ENCODE measurements around the gene LZTR1. TPM values are rescaled to one million over a fixed set of nuclear protein-coding genes. Genes with fewer than 3 reads are reported as not detected.

The LZTR1 gene
- total and polyA plus RNA-seq, 4 donors, result 11.3 to 83.9 (median 70.4) TPM

DNA sequence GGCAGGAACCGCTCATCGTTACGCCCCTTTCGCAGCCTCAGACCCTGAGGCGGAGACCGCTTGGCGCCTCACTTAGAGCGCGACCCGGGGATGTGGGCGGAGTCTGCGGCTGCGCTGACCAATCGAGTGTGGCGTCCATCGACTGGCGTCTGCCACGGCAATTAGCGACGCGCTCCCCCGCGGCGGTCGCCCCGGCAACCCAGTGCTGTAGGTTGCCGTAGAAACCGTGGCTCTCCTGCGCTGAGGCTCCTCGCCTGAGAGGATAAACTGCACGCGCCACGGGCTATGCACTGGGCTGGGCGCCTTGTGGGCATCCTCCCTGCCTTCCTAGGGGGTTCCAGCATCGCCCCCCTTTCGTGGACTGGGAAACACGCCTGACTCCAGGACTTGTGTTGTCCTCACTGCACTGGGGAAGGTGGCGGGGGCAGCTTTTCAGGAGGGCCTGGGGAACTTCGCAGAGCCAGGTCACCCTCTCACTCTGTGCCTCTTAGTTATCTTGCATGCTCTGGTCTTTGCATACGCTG, 32.2 kb downstream of the LZTR1 start:
- intact Hi-C loops (cut with DNase I), result no loop called here
- H3K27ac ChIP-seq (ENCODE audit: low read depth in 1 of 2, low read length in 2 of 2), result no peak overlapping the region
- peak; percentile 91 to 96 for DNase-seq
- H3K36me3 ChIP-seq (ENCODE audit: control insufficient read depth in 1 of 2, insufficient read depth in 2 of 2, low read length in 1 of 2), result no peaks in the 10 kb centered on the region
- H3K4me1 ChIP-seq (ENCODE audit: control insufficient read depth in 1 of 2, insufficient read depth in 2 of 2, low read length in 2 of 2), result no peaks in the 10 kb centered on the region
- no peaks in the 10 kb centered on the region for H3K27me3 ChIP-seq (ENCODE audit: control insufficient read depth in 1 of 2, insufficient read depth in 2 of 2, low read length in 1 of 2)
- WGBS, 2 donors, result 1% methylated on average over 38 to 40 of the region's 40 CpGs
- H3K9me3 ChIP-seq (ENCODE audit: control insufficient read depth, low read length), result no peaks in the 10 kb centered on the region
- H3K4me3 ChIP-seq (ENCODE audit: low read length in 2 of 2), result no peak overlapping the region
- peak; percentile 89 for ATAC-seq (ENCODE audit: low FRiP score)

DNA sequence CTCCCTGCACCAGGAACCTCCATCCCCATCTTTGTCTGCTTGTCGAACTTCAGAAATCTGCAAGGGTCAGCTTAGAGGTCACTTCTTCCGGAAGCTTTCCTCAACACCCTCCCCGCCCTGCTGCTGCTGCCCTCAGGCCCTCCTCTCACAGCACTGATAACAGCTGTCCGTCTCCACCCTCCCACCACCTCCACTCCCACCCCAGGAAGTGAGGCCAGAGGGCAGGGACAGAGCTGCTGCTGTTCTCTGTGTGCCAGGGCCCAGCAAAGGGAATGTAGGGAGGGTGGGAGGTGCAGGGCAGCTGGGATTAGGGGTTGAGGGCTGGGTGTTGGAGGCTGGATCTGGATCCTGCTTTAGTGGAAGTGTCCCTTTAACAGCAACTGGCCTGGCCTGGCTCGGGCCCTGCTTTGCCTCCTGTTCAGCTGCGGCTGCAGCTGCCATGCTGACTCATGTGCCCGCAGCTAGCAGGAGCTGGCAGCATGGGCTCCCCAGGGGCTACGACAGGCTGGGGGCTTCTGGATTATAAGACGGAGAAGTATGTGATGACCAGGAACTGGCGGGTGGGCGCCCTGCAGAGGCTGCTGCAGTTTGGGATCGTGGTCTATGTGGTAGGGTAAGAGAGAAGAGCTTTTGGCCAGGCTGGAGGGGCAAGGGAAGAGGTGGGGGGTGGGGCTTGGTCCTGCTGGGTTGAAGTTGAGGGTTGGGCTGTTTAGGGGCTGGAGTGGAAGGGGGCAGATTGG, 32.8 kb downstream of the LZTR1 start, which contains the start of gene P2RX6:
TSS of gene P2RX6 (plus strand) at position 440 of the 740 bp plus-strand sequence. CDS start at position 450, 10 bp downstream.
- H3K4me1 ChIP-seq (ENCODE audit: control insufficient read depth in 1 of 2, insufficient read depth in 2 of 2, low read length in 2 of 2), result no peaks in the 10 kb centered on the region
- H3K27ac ChIP-seq (ENCODE audit: low read depth in 1 of 2, low read length in 2 of 2), result no peak within 1 kb of the TSS
- peak; percentile 43 for ATAC-seq (ENCODE audit: low FRiP score)
- no peak within 1 kb of the TSS for H3K4me3 ChIP-seq (ENCODE audit: low read length in 2 of 2)
- no peaks in the 10 kb centered on the region for H3K36me3 ChIP-seq (ENCODE audit: control insufficient read depth in 1 of 2, insufficient read depth in 2 of 2, low read length in 1 of 2)
- DNase-seq, result peak in 1 of 2 donors; percentile 72
- intact Hi-C loops (cut with DNase I), result no loop called here
- 7% methylated on average over 12 of the region's 12 CpGs for WGBS, 2 donors
- H3K27me3 ChIP-seq (ENCODE audit: control insufficient read depth in 1 of 2, insufficient read depth in 2 of 2, low read length in 1 of 2), result no peaks in the 10 kb centered on the region
- no peaks in the 10 kb centered on the region for H3K9me3 ChIP-seq (ENCODE audit: control insufficient read depth, low read length)

DNA sequence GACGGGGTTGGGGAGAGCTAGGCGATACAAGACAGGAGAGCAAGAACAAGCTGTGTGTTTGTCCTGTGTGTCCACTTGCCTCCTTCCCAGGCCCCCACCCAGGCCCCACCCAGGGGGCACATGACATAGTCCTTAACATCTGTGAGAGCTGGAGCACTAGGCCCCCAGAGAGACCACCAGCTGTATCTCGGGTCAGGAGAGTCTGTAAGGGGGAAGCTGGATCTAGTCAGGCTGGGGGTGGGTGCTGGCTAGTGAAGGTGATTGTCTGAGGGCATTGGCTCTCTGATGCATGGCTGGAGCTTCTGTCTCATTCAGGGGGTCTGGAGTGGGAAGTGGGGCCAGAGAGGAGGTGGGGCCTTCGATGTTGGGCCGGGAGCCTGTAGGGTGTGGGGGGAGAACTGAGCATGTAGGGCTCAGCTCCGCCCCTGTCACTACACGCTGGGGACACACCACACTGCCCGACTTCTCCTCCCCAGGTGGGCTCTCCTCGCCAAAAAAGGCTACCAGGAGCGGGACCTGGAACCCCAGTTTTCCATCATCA, 33.4 kb downstream of the LZTR1 start:
- H3K4me3 ChIP-seq (ENCODE audit: low read length in 2 of 2), result no peak overlapping the region
- no peaks in the 10 kb centered on the region for H3K27me3 ChIP-seq (ENCODE audit: control insufficient read depth in 1 of 2, insufficient read depth in 2 of 2, low read length in 1 of 2)
- no peak for DNase-seq
- 43 to 55% methylated on average over 10 of the region's 10 CpGs for WGBS, 2 donors
- no peak for ATAC-seq (ENCODE audit: low FRiP score)
- no peaks in the 10 kb centered on the region for H3K9me3 ChIP-seq (ENCODE audit: control insufficient read depth, low read length)
- no peak overlapping the region for H3K27ac ChIP-seq (ENCODE audit: low read depth in 1 of 2, low read length in 2 of 2)
- no peaks in the 10 kb centered on the region for H3K4me1 ChIP-seq (ENCODE audit: control insufficient read depth in 1 of 2, insufficient read depth in 2 of 2, low read length in 2 of 2)
- no peaks in the 10 kb centered on the region for H3K36me3 ChIP-seq (ENCODE audit: control insufficient read depth in 1 of 2, insufficient read depth in 2 of 2, low read length in 1 of 2)
- intact Hi-C loops (cut with DNase I), result no loop called here

DNA sequence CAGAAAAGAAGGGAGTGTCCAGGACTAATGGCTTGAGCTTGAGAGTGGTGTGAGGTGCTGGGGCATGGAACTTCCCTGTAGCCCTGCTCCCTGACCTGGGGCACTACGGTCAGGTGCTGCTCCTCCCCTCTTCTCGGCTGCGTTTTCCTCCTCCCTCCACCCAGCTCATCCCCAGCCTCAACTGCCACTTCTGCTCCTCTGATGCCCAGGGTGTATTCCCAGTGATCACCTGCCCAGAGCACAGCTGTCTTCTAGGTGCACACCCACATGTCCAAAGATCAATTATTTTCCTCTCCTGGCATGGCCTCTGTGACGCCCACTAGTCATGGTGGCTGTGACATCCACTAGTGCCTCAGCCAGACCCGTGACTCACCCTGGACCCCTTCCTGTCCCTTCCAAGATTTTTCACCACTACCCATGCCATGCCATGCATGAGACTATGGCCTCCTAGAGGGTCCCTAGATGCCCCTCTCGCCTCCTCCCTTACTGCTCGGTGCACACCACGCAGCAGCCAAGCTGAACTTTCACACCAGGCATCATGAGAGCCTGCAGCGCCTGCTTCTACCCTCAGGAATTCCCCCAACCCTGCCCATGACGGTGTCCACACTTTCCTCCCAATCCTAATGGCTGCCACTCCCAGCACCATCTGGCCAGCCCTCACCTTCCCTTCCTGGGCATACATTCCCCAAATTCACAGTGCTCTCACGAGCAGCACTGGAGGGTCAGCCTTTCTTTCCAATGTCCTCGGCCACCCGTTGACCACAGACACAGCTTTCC, 34.7 kb downstream of the LZTR1 start:
- no peak overlapping the region for H3K4me3 ChIP-seq (ENCODE audit: low read length in 2 of 2)
- H3K27me3 ChIP-seq (ENCODE audit: control insufficient read depth in 1 of 2, insufficient read depth in 2 of 2, low read length in 1 of 2), result no peaks in the 10 kb centered on the region
- H3K36me3 ChIP-seq (ENCODE audit: control insufficient read depth in 1 of 2, insufficient read depth in 2 of 2, low read length in 1 of 2), result no peaks in the 10 kb centered on the region
- no peaks in the 10 kb centered on the region for H3K9me3 ChIP-seq (ENCODE audit: control insufficient read depth, low read length)
- WGBS, 2 donors, result 83 to 84% methylated on average over 13 of the region's 13 CpGs
- intact Hi-C loops (cut with DNase I), result no loop called here
- no peak overlapping the region for H3K27ac ChIP-seq (ENCODE audit: low read depth in 1 of 2, low read length in 2 of 2)
- no peaks in the 10 kb centered on the region for H3K4me1 ChIP-seq (ENCODE audit: control insufficient read depth in 1 of 2, insufficient read depth in 2 of 2, low read length in 2 of 2)
- ATAC-seq (ENCODE audit: low FRiP score) (no peak), DNase-seq (no peak)

DNA sequence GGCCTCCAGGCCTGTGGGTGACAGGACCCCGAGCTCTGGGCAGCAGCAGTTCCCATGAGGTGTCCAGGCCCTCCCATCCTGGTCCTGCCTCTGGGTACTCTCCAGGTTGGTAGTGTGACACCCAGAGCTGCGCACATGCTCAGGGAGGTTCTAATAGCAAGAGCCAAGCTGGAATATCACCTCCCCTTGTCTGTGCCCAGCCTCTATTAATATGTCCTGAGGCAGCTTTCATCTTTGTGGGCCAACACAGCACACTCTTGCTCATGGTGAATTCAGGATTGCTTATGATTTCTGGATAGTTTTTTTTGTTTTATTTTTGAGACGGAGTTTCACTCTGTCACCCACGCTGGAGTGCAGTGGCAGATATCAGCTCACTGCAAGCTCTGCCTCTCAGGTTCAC, 36.2 kb downstream of the LZTR1 start:
- 89 to 90% methylated on average over 4 of the region's 4 CpGs for WGBS, 2 donors
- ATAC-seq (ENCODE audit: low FRiP score), result no peak
- intact Hi-C loops (cut with DNase I), result no loop called here

DNA sequence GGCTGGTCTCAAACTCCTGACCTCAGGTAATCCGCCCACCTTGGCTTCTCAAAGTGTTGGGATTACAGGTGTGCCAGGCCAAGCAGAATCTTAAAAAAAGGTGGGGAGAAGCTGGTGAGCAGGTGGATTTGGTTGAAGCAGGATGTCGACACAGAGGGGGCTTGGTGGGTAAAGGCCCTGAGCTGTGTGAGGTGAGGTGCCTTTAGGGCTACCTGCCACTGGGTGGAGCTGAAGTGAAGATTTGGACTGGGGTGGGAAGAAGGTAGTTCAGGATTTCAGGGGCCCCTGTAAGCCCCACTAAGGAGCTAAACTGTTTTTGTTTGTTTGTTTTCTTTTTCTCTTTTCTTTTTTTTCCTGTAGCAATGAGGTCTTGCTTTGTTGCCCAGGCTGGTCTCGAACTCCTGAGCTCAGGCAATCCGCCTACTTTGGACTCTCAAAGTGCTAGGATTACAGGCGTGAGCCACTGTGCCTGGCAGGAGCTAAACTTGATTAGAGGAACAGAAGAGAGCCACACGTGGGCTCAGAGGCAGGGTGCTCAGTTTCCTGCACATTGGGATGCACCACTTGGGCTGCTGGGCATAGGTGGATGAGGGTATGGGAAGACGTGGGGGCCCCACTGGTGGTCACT, 38.8 kb downstream of the LZTR1 start:
- 51 to 58% methylated on average over 7 of the region's 7 CpGs for WGBS, 2 donors
- intact Hi-C loops (cut with DNase I), result no loop called here
- ATAC-seq (ENCODE audit: low FRiP score) (no peak), DNase-seq (no peak)
- Histone ChIP-seq H3K27ac (ENCODE audit: low read depth in 1 of 2, low read length in 2 of 2) (no peak overlapping the region), H3K36me3 (ENCODE audit: control insufficient read depth in 1 of 2, insufficient read depth in 2 of 2, low read length in 1 of 2) (no peaks in the 10 kb centered on the region), H3K9me3 (ENCODE audit: control insufficient read depth, low read length) (no peaks in the 10 kb centered on the region), H3K4me3 (ENCODE audit: low read length in 2 of 2) (no peak overlapping the region), H3K27me3 (ENCODE audit: control insufficient read depth in 1 of 2, insufficient read depth in 2 of 2, low read length in 1 of 2) (no peaks in the 10 kb centered on the region), H3K4me1 (ENCODE audit: control insufficient read depth in 1 of 2, insufficient read depth in 2 of 2, low read length in 2 of 2) (no peaks in the 10 kb centered on the region)

More for the DNA sequence above, 36.2 kb downstream of the LZTR1 start:
- no peaks in the 10 kb centered on the region for H3K36me3 ChIP-seq (ENCODE audit: control insufficient read depth in 1 of 2, insufficient read depth in 2 of 2, low read length in 1 of 2)
- H3K27me3 ChIP-seq (ENCODE audit: control insufficient read depth in 1 of 2, insufficient read depth in 2 of 2, low read length in 1 of 2), result no peaks in the 10 kb centered on the region
- H3K4me3 ChIP-seq (ENCODE audit: low read length in 2 of 2), result no peak overlapping the region
- no peak for DNase-seq
- H3K4me1 ChIP-seq (ENCODE audit: control insufficient read depth in 1 of 2, insufficient read depth in 2 of 2, low read length in 2 of 2), result no peaks in the 10 kb centered on the region
- H3K27ac ChIP-seq (ENCODE audit: low read depth in 1 of 2, low read length in 2 of 2), result no peak overlapping the region
- no peaks in the 10 kb centered on the region for H3K9me3 ChIP-seq (ENCODE audit: control insufficient read depth, low read length)

DNA sequence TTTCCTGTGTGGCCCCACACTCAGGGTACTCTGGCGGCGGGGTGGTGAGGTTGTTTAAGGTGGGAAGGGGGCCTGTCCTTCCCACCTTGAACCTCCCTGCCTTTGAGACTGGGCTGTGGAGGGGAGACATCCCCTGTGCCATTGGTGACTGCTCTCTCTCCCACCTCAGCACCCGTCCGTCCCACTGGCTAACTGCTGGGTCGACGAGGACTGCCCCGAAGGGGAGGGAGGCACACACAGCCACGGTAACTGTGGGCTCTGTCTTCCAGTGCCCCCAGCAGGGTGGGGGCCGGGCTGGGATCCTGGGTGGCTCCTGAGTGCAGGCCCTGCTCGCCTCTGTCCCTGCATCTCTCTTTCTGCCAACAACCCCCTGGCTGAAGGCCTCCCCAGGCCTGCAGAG, 40.4 kb downstream of the LZTR1 start:
- no peak for ATAC-seq (ENCODE audit: low FRiP score)
- no peaks in the 10 kb centered on the region for H3K27me3 ChIP-seq (ENCODE audit: control insufficient read depth in 1 of 2, insufficient read depth in 2 of 2, low read length in 1 of 2)
- H3K9me3 ChIP-seq (ENCODE audit: control insufficient read depth, low read length), result no peaks in the 10 kb centered on the region
- WGBS, 2 donors, result 72 to 75% methylated on average over 10 of the region's 10 CpGs
- no peaks in the 10 kb centered on the region for H3K4me1 ChIP-seq (ENCODE audit: control insufficient read depth in 1 of 2, insufficient read depth in 2 of 2, low read length in 2 of 2)
- DNase-seq, result no peak
- no peak overlapping the region for H3K27ac ChIP-seq (ENCODE audit: low read depth in 1 of 2, low read length in 2 of 2)
- intact Hi-C loops (cut with DNase I), result no loop called here
- H3K36me3 ChIP-seq (ENCODE audit: control insufficient read depth in 1 of 2, insufficient read depth in 2 of 2, low read length in 1 of 2), result no peaks in the 10 kb centered on the region
- H3K4me3 ChIP-seq (ENCODE audit: low read length in 2 of 2), result no peak overlapping the region

DNA sequence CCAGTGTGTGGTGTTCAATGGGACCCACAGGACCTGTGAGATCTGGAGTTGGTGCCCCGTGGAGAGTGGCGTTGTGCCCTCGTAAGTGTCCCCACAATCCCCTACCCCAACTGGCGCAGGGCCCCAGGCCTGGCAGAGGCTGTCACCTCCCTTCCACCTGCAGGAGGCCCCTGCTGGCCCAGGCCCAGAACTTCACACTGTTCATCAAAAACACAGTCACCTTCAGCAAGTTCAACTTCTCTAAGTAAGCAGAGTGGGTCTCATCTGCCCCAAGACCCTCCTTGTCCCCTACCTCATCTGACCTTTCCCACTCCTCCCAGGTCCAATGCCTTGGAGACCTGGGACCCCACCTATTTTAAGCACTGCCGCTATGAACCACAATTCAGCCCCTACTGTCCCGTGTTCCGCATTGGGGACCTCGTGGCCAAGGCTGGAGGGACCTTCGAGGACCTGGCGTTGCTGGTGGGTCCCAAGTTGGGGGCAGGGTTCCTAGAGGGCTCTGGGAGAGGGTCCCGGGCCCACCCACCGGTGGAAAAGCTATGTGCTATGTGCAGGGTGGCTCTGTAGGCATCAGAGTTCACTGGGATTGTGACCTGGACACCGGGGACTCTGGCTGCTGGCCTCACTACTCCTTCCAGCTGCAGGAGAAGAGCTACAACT, 41.0 kb downstream of the LZTR1 start:
- Histone ChIP-seq H3K9me3 (ENCODE audit: control insufficient read depth, low read length) (no peaks in the 10 kb centered on the region), H3K27me3 (ENCODE audit: control insufficient read depth in 1 of 2, insufficient read depth in 2 of 2, low read length in 1 of 2) (no peaks in the 10 kb centered on the region), H3K36me3 (ENCODE audit: control insufficient read depth in 1 of 2, insufficient read depth in 2 of 2, low read length in 1 of 2) (no peaks in the 10 kb centered on the region), H3K4me3 (ENCODE audit: low read length in 2 of 2) (no peak overlapping the region), H3K27ac (ENCODE audit: low read depth in 1 of 2, low read length in 2 of 2) (no peak overlapping the region), H3K4me1 (ENCODE audit: control insufficient read depth in 1 of 2, insufficient read depth in 2 of 2, low read length in 2 of 2) (no peaks in the 10 kb centered on the region)
- intact Hi-C loops (cut with DNase I), result no loop called here
- ATAC-seq (ENCODE audit: low FRiP score) (no peak), DNase-seq (no peak)
- WGBS, 2 donors, result 85 to 90% methylated on average over 13 of the region's 13 CpGs

Data from aorta (tissue), 5 donors.